Progenitor cell of endocrine pancreas (in vitro differentiated cells): ENCODE results near the gene TRMT44. TPM values are rescaled to one million over a fixed set of nuclear protein-coding genes. Genes with fewer than 3 reads are reported as not detected.
"Not testable (repeated sequence)": the region's sequence is repeated elsewhere in the genome, so short reads cannot be mapped to it uniquely, and the experiment has no call there.

ENCODE experiments used
- DNase-seq: peaks from one replicate; pipeline ENCODE4 v3.0.0; 2021; ENCODE audit warnings: low spot score; ENCODE audit not compliant: unreplicated experiment
- H3K27ac Mint-ChIP-seq: 2 replicates; pipeline ENCODE4 v1.8.0; 2021; ENCODE audit warnings: mild to moderate bottlenecking, moderate library complexity, mixed read lengths
- H3K27me3 Mint-ChIP-seq: 2 replicates; pipeline ENCODE4 v1.8.0; 2021; ENCODE audit warnings: mixed read lengths
- H3K36me3 Mint-ChIP-seq: 2 replicates; pipeline ENCODE4 v1.8.0; 2022; ENCODE audit warnings: mixed read lengths; ENCODE audit not compliant: insufficient read depth
- H3K4me1 Mint-ChIP-seq: 2 replicates; pipeline ENCODE4 v1.8.0; 2021; ENCODE audit warnings: low read depth, mixed read lengths
- H3K4me3 Mint-ChIP-seq: 2 replicates; pipeline ENCODE4 v1.8.0; 2021; ENCODE audit warnings: low read depth, mild to moderate bottlenecking, moderate library complexity, mixed read lengths
- H3K9me3 Mint-ChIP-seq: 2 replicates; pipeline ENCODE4 v1.8.0; 2021; ENCODE audit warnings: low read depth, mixed read lengths
- CTCF ChIP-seq: fragments of 200-600 bp; sonication (generic); IDR thresholded peaks from one replicate; pipeline ENCODE4 v1.5.0; 2021; ENCODE audit warnings: antibody characterized with exemption, mild to moderate bottlenecking; ENCODE audit not compliant: unreplicated experiment
- total RNA-seq: library from RNA; stranded (reverse); gene quantifications from 2 replicates; pipeline ENCODE4 v1.2.1, GENCODE V29; 2021

Gene TRMT44
- total RNA-seq, 1 donor from 2014 or later, result 31.0 TPM

GRCh38 chr4:8509311-8509950 is 68.9 kb downstream of the TRMT44 start:
- H3K4me3 Mint-ChIP-seq, result no peak overlapping the region
- no peak for DNase-seq
- no peak for TF ChIP-seq CTCF
- peaks cover 5% of the 10 kb centered on the region for H3K9me3 Mint-ChIP-seq
- no peaks in the 10 kb centered on the region for H3K36me3 Mint-ChIP-seq
- peaks cover 2% of the 10 kb centered on the region for H3K27me3 Mint-ChIP-seq
- H3K4me1 Mint-ChIP-seq, result no peaks in the 10 kb centered on the region
- peak overlapping the region; percentile 45 for H3K27ac Mint-ChIP-seq

- TF ChIP-seq CTCF, result no peak
- DNase-seq, result no peak
- Mint-ChIP-seq H3K27me3 (peaks cover 2% of the 10 kb centered on the region), H3K36me3 (no peaks in the 10 kb centered on the region), H3K9me3 (peaks cover 5% of the 10 kb centered on the region), H3K4me3 (no peak overlapping the region), H3K4me1 (no peaks in the 10 kb centered on the region), H3K27ac (no peak overlapping the region)
These were observed 69.6 kb downstream of the TRMT44 start for GRCh38 chr4:8510191-8510590.

- no peak for DNase-seq
- no peak for TF ChIP-seq CTCF
- Mint-ChIP-seq H3K27me3 (peaks cover 2% of the 10 kb centered on the region), H3K4me1 (no peaks in the 10 kb centered on the region), H3K4me3 (no peak overlapping the region), H3K27ac (no peak overlapping the region), H3K9me3 (peaks cover 5% of the 10 kb centered on the region), H3K36me3 (no peaks in the 10 kb centered on the region)
These were observed 70.2 kb downstream of the TRMT44 start for GRCh38 chr4:8510611-8511285.

GRCh38 chr4:8512510-8512909 is 71.9 kb downstream of the TRMT44 start:
- Mint-ChIP-seq H3K4me1 (no peaks in the 10 kb centered on the region), H3K27ac (no peak overlapping the region), H3K27me3 (no peaks in the 10 kb centered on the region), H3K9me3 (peaks cover 5% of the 10 kb centered on the region), H3K4me3 (no peak overlapping the region), H3K36me3 (no peaks in the 10 kb centered on the region)
- no peak for TF ChIP-seq CTCF
- no peak for DNase-seq

- H3K27me3 Mint-ChIP-seq, H3K36me3 Mint-ChIP-seq, H3K4me1 Mint-ChIP-seq, H3K4me3 Mint-ChIP-seq, H3K27ac Mint-ChIP-seq, DNase-seq, H3K9me3 Mint-ChIP-seq: not testable (repeated sequence)
These were observed 72.5 kb downstream of the TRMT44 start for GRCh38 chr4:8513080-8513479.

GRCh38 chr4:8513931-8514330 is 73.4 kb downstream of the TRMT44 start:
- H3K27me3 Mint-ChIP-seq, result no peaks in the 10 kb centered on the region
- H3K36me3 Mint-ChIP-seq, result no peaks in the 10 kb centered on the region
- no peaks in the 10 kb centered on the region for H3K4me1 Mint-ChIP-seq
- peaks cover 5% of the 10 kb centered on the region for H3K9me3 Mint-ChIP-seq
- TF ChIP-seq CTCF, result no peak
- no peak for DNase-seq
- H3K4me3 Mint-ChIP-seq, result no peak overlapping the region
- H3K27ac Mint-ChIP-seq, result no peak overlapping the region
